HG03342 (cell line): ENCODE data around the gene ZNF443.
A peak's percentile ranks its signal among the peaks of the same experiment; 100 is the strongest.
"Not testable (repeated sequence)": the region's sequence is repeated elsewhere in the genome, so short reads cannot be mapped to it uniquely, and the experiment has no call there.

Experiments used
- ATAC-seq: cut with Tn5 transposase; IDR thresholded peaks from one replicate; pipeline ENCODE4 v1.9.1; 2021; ENCODE audit warnings: mild to moderate bottlenecking, moderate library complexity; ENCODE audit not compliant: unreplicated experiment

Gene ZNF443

GRCh38 chr19:12440541-12441316, at the start of gene ZNF443:
ZNF443 (minus strand) TSS chr19:12441021; CDS start chr19:12440914, 107 bp downstream.
- peak; percentile 94 for ATAC-seq

GRCh38 chr19:12486265-12486783, 45.5 kb upstream of the ZNF443 start:
- ATAC-seq = not testable (repeated sequence)

- no peak for ATAC-seq
These were observed 44.8 kb upstream of the ZNF443 start for GRCh38 chr19:12485571-12485970.

GRCh38 chr19:12485052-12485416, 44.2 kb upstream of the ZNF443 start:
- ATAC-seq = peak; percentile 24

GRCh38 chr19:12484371-12485051, 43.7 kb upstream of the ZNF443 start, which contains the start of gene ZNF709:
ZNF709 (minus strand) TSS chr19:12484816; CDS start chr19:12484657, 159 bp downstream.
- peak; percentile 89 for ATAC-seq

- ATAC-seq = no peak
These were observed 43.2 kb upstream of the ZNF443 start for GRCh38 chr19:12484011-12484370.

- ATAC-seq = no peak
These were observed 41.7 kb upstream of the ZNF443 start for GRCh38 chr19:12482509-12482886.

GRCh38 chr19:12481781-12482508, 41.1 kb upstream of the ZNF443 start:
- no peak for ATAC-seq

GRCh38 chr19:12478234-12478941, 37.6 kb upstream of the ZNF443 start:
- no peak for ATAC-seq

- ATAC-seq = not testable (repeated sequence)
These were observed 26.8 kb upstream of the ZNF443 start for GRCh38 chr19:12467651-12468050.

- no peak for ATAC-seq
These were observed 24.4 kb upstream of the ZNF443 start for GRCh38 chr19:12465211-12465610.

- no peak for ATAC-seq
These were observed 23.9 kb upstream of the ZNF443 start for GRCh38 chr19:12464769-12465168.

GRCh38 chr19:12464139-12464538, 23.3 kb upstream of the ZNF443 start:
- ATAC-seq = not testable (repeated sequence)

GRCh38 chr19:12453495-12453894, 12.7 kb upstream of the ZNF443 start:
- no peak for ATAC-seq

GRCh38 chr19:12450844-12451243, 10.0 kb upstream of the ZNF443 start:
- no peak for ATAC-seq

- ATAC-seq = no peak
These were observed 8.0 kb upstream of the ZNF443 start for GRCh38 chr19:12448808-12449207.

GRCh38 chr19:12439686-12440540, 908 bp downstream of the ZNF443 start:
- ATAC-seq = peak; percentile 30

GRCh38 chr19:12430726-12431299, 10.0 kb downstream of the ZNF443 start:
- not testable (repeated sequence) for ATAC-seq

- ATAC-seq = no peak
These were observed 14.9 kb downstream of the ZNF443 start for GRCh38 chr19:12425888-12426274.
